ENCODE results near the gene CACNA1F.

CACNA1F gene

GRCh38 chrX:49256268-49256995 is 23.3 kb upstream of the CACNA1F start:
- DNase-seq (ENCODE audit: low read depth, low spot score): no peak
- no peak for TF ChIP-seq CTCF (IDR thresholded peaks at IDR 0.05; ENCODE audit: insufficient read depth, low read length, missing control alignments)
- ChIA-PET POLR2A (no interaction called here), CTCF (no interaction called here)
- no peak overlapping the region for H3K4me3 ChIP-seq (ENCODE audit: low read depth, low read length)

- no peak for TF ChIP-seq CTCF (IDR thresholded peaks at IDR 0.05; ENCODE audit: insufficient read depth, low read length, missing control alignments)
- ChIA-PET CTCF (no interaction called here), POLR2A (no interaction called here)
- no peak overlapping the region for H3K4me3 ChIP-seq (ENCODE audit: low read depth, low read length)
- no peak for DNase-seq (ENCODE audit: low read depth, low spot score)
Measured at GRCh38 chrX:49254639-49255038, 21.5 kb upstream of the CACNA1F start.

GRCh38 chrX:49251325-49251724 is 18.2 kb upstream of the CACNA1F start:
- no peak overlapping the region for H3K4me3 ChIP-seq (ENCODE audit: low read depth, low read length)
- ChIA-PET CTCF (no interaction called here), POLR2A (no interaction called here)
- no peak for DNase-seq (ENCODE audit: low read depth, low spot score)
- no peak for TF ChIP-seq CTCF (IDR thresholded peaks at IDR 0.05; ENCODE audit: insufficient read depth, low read length, missing control alignments)

- no peak for DNase-seq (ENCODE audit: low read depth, low spot score)
- TF ChIP-seq CTCF (IDR thresholded peaks at IDR 0.05; ENCODE audit: insufficient read depth, low read length, missing control alignments): no peak
- POLR2A ChIA-PET: interaction anchor here (0.6 kb wide), 1 partner anchor 193 kb away, joined by 3 read pairs; no protein-coding TSS in a partner anchor
- H3K4me3 ChIP-seq (ENCODE audit: low read depth, low read length): no peak overlapping the region
- CTCF ChIA-PET: no interaction called here
Measured at GRCh38 chrX:49250578-49250977, 17.4 kb upstream of the CACNA1F start.

- no peak overlapping the region for H3K4me3 ChIP-seq (ENCODE audit: low read depth, low read length)
- TF ChIP-seq CTCF (IDR thresholded peaks at IDR 0.05; ENCODE audit: insufficient read depth, low read length, missing control alignments): no peak
- ChIA-PET CTCF (no interaction called here), POLR2A (interaction anchor here (0.6 kb wide), 1 partner anchor 193 kb away, joined by 3 read pairs; no protein-coding TSS in a partner anchor)
- no peak for DNase-seq (ENCODE audit: low read depth, low spot score)
Measured at GRCh38 chrX:49250066-49250465, 16.9 kb upstream of the CACNA1F start.

- POLR2A ChIA-PET: no interaction called here
- no peak for DNase-seq (ENCODE audit: low read depth, low spot score)
Measured at GRCh38 chrX:49249616-49250015, 16.5 kb upstream of the CACNA1F start.

More at GRCh38 chrX:49249616-49250015, 16.5 kb upstream of the CACNA1F start:
- no peak for TF ChIP-seq CTCF (IDR thresholded peaks at IDR 0.05; ENCODE audit: insufficient read depth, low read length, missing control alignments)
- CTCF ChIA-PET: no interaction called here
- H3K4me3 ChIP-seq (ENCODE audit: low read depth, low read length): no peak overlapping the region
